ENCODE measurements around the gene INKA2. TPM values are rescaled to one million over a fixed set of nuclear protein-coding genes. Genes with fewer than 3 reads are reported as not detected.

INKA2 gene
- total and polyA plus RNA-seq, 2 experiments from 2014 or later: 3.7 to 8.4 TPM

DNA sequence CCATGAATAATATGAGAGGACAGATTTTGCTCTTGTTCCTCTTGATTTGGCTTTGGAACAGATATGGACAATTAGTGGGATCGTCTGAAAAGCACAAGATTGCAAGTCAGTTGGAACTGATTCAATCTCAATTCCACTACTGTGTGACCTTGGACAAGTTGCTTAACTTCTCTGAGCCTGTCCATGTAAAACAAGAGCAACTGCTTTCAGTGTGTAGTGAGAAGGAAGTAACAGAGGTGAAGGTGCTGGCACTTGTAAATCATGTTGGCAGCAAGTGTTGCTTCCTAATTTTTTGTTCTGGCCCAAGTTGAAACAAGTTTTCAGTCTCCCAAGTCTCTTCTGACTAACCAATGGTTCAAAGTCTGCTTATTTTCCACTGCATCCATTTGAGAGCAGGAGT, 15.3 kb downstream of the INKA2 start:
- Histone ChIP-seq H3F3A (replicated peaks; ENCODE audit: low read depth) (no peaks in the 10 kb centered on the region; the same call in 1 of the 2 replicates), H3K4me1 (ENCODE audit: insufficient read depth) (peaks cover 43% of the 10 kb centered on the region), H4K20me1 (replicated peaks; ENCODE audit: insufficient read depth) (peaks cover 5% of the 10 kb centered on the region; the same call in 1 of the 2 replicates), H3K4me3 (no peak overlapping the region), H3K27ac (ENCODE audit: low read depth) (no peak overlapping the region), H3K9me2 (ENCODE audit: insufficient read depth) (peaks cover 6% of the 10 kb centered on the region; the same call in 1 of the 2 replicates), H3K4me2 (no peak overlapping the region), H3K27me3 (ENCODE audit: insufficient read depth) (no peaks in the 10 kb centered on the region), H3K36me3 (ENCODE audit: insufficient read depth) (no peaks in the 10 kb centered on the region), H2AFZ (no peak overlapping the region), H3K79me2 (replicated peaks; ENCODE audit: insufficient read depth) (peaks cover 2% of the 10 kb centered on the region; the same call in 1 of the 2 replicates)
- no peak for DNase-seq (ENCODE audit: low spot score)
- H3K27me3 Mint-ChIP-seq (ENCODE audit: insufficient read depth, low read depth, poor library complexity): peaks cover 8% of the 10 kb centered on the region
- peaks cover 51% of the 10 kb centered on the region for H3K4me1 Mint-ChIP-seq
- no peak for ATAC-seq
- no peaks in the 10 kb centered on the region for H3K9me3 Mint-ChIP-seq
- H3K27ac Mint-ChIP-seq: no peak overlapping the region
- no peak overlapping the region for H3K4me3 Mint-ChIP-seq
- TF ChIP-seq EZH2 (IDR thresholded peaks at IDR 0.05; ENCODE audit: low read depth, unreplicated experiment) (no peak), NANOG (IDR thresholded peaks at IDR 0.05; ENCODE audit: borderline replicate concordance) (no peak), ZNF331 (CRISPR knock-in tag; IDR thresholded peaks at IDR 0.05; ENCODE audit: low read depth) (no peak), CREB1 (CRISPR knock-in tag; IDR thresholded peaks at IDR 0.05; ENCODE audit: low read depth) (no peak), STAT1 (IDR thresholded peaks at IDR 0.05; ENCODE audit: unreplicated experiment) (no peak), JUNB (IDR thresholded peaks at IDR 0.05; ENCODE audit: unreplicated experiment) (no peak), ZNF114 (CRISPR knock-in tag; IDR thresholded peaks at IDR 0.05) (no peak)
- TF ChIP-seq, protein P1, sequence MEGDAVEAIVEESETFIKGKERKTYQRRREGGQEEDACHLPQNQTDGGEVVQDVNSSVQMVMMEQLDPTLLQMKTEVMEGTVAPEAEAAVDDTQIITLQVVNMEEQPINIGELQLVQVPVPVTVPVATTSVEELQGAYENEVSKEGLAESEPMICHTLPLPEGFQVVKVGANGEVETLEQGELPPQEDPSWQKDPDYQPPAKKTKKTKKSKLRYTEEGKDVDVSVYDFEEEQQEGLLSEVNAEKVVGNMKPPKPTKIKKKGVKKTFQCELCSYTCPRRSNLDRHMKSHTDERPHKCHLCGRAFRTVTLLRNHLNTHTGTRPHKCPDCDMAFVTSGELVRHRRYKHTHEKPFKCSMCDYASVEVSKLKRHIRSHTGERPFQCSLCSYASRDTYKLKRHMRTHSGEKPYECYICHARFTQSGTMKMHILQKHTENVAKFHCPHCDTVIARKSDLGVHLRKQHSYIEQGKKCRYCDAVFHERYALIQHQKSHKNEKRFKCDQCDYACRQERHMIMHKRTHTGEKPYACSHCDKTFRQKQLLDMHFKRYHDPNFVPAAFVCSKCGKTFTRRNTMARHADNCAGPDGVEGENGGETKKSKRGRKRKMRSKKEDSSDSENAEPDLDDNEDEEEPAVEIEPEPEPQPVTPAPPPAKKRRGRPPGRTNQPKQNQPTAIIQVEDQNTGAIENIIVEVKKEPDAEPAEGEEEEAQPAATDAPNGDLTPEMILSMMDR (conservative IDR thresholded peaks at IDR 0.05; ENCODE audit: low read depth in 2 of 2): no peak
- TF ChIP-seq, protein P2, sequence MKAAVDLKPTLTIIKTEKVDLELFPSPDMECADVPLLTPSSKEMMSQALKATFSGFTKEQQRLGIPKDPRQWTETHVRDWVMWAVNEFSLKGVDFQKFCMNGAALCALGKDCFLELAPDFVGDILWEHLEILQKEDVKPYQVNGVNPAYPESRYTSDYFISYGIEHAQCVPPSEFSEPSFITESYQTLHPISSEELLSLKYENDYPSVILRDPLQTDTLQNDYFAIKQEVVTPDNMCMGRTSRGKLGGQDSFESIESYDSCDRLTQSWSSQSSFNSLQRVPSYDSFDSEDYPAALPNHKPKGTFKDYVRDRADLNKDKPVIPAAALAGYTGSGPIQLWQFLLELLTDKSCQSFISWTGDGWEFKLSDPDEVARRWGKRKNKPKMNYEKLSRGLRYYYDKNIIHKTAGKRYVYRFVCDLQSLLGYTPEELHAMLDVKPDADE (IDR thresholded peaks at IDR 0.05): no peak
- TF ChIP-seq, protein P3, sequence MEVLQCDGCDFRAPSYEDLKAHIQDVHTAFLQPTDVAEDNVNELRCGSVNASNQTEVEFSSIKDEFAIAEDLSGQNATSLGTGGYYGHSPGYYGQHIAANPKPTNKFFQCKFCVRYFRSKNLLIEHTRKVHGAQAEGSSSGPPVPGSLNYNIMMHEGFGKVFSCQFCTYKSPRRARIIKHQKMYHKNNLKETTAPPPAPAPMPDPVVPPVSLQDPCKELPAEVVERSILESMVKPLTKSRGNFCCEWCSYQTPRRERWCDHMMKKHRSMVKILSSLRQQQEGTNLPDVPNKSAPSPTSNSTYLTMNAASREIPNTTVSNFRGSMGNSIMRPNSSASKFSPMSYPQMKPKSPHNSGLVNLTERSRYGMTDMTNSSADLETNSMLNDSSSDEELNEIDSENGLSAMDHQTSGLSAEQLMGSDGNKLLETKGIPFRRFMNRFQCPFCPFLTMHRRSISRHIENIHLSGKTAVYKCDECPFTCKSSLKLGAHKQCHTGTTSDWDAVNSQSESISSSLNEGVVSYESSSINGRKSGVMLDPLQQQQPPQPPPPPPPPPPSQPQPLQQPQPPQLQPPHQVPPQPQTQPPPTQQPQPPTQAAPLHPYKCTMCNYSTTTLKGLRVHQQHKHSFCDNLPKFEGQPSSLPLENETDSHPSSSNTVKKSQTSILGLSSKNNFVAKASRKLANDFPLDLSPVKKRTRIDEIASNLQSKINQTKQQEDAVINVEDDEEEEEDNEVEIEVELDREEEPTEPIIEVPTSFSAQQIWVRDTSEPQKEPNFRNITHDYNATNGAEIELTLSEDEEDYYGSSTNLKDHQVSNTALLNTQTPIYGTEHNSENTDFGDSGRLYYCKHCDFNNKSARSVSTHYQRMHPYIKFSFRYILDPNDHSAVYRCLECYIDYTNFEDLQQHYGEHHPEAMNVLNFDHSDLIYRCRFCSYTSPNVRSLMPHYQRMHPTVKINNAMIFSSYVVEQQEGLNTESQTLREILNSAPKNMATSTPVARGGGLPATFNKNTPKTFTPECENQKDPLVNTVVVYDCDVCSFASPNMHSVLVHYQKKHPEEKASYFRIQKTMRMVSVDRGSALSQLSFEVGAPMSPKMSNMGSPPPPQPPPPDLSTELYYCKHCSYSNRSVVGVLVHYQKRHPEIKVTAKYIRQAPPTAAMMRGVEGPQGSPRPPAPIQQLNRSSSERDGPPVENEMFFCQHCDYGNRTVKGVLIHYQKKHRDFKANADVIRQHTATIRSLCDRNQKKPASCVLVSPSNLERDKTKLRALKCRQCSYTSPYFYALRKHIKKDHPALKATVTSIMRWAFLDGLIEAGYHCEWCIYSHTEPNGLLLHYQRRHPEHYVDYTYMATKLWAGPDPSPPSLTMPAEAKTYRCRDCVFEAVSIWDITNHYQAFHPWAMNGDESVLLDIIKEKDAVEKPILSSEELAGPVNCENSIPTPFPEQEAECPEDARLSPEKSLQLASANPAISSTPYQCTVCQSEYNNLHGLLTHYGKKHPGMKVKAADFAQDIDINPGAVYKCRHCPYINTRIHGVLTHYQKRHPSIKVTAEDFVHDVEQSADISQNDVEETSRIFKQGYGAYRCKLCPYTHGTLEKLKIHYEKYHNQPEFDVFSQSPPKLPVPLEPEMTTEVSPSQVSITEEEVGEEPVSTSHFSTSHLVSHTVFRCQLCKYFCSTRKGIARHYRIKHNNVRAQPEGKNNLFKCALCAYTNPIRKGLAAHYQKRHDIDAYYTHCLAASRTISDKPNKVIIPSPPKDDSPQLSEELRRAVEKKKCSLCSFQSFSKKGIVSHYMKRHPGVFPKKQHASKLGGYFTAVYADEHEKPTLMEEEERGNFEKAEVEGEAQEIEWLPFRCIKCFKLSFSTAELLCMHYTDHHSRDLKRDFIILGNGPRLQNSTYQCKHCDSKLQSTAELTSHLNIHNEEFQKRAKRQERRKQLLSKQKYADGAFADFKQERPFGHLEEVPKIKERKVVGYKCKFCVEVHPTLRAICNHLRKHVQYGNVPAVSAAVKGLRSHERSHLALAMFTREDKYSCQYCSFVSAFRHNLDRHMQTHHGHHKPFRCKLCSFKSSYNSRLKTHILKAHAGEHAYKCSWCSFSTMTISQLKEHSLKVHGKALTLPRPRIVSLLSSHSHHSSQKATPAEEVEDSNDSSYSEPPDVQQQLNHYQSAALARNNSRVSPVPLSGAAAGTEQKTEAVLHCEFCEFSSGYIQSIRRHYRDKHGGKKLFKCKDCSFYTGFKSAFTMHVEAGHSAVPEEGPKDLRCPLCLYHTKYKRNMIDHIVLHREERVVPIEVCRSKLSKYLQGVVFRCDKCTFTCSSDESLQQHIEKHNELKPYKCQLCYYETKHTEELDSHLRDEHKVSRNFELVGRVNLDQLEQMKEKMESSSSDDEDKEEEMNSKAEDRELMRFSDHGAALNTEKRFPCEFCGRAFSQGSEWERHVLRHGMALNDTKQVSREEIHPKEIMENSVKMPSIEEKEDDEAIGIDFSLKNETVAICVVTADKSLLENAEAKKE (CRISPR knock-in tag; IDR thresholded peaks at IDR 0.05): no peak
- peaks cover 2% of the 10 kb centered on the region; the same call in 1 of the 3 replicates for H3K36me3 Mint-ChIP-seq (ENCODE audit: low read depth)
